ENCODE measurements around the gene SARDH. TPM values are rescaled to one million over a fixed set of nuclear protein-coding genes. Genes with fewer than 3 reads are reported as not detected.

SARDH gene
- total RNA-seq, 1 experiment from 2014 or later: 9.9 TPM

GRCh38 chr9:133642708-133643361, 95.3 kb downstream of the SARDH start:
- no TSS peak for BruUV-seq (replicated peaks)
- H3K27me3 ChIP-seq (ENCODE audit: insufficient read depth, low read depth): peaks cover 100% of the 10 kb centered on the region
- H2AFZ ChIP-seq: no peak overlapping the region

GRCh38 chr9:133641861-133642595, 96.1 kb downstream of the SARDH start:
- peaks cover 100% of the 10 kb centered on the region for H3K27me3 ChIP-seq (ENCODE audit: insufficient read depth, low read depth)
- H3K9me3 ChIP-seq (ENCODE audit: insufficient read depth, low read depth): no peaks in the 10 kb centered on the region
- TF ChIP-seq CTCF (conservative IDR thresholded peaks at IDR 0.05) (no peak), EZH2 (IDR thresholded peaks at IDR 0.05; ENCODE audit: low read depth) (no peak)
- intact Hi-C loops (cut with micrococcal nuclease; ENCODE audit: unreplicated experiment): no loop called here
- POLR2A ChIA-PET (ENCODE audit: unreplicated experiment): no interaction called here
- H2AFZ ChIP-seq: no peak overlapping the region
- H3F3A ChIP-seq (ENCODE audit: insufficient read depth, low read depth): no peaks in the 10 kb centered on the region
- H3K4me1 ChIP-seq (replicated peaks; ENCODE audit: insufficient read depth): no peaks in the 10 kb centered on the region
- no peak overlapping the region for H3K4me2 ChIP-seq
- no peaks in the 10 kb centered on the region for H3K36me3 ChIP-seq (ENCODE audit: low read depth)
- DNase-seq: no peak
- no peaks in the 10 kb centered on the region for H3K9me2 ChIP-seq (ENCODE audit: insufficient read depth)
- H3K4me3 ChIP-seq: no peak overlapping the region
- no peak overlapping the region for H3K27ac ChIP-seq
- CTCF ChIA-PET: no interaction called here
- no peaks in the 10 kb centered on the region for H3K79me2 ChIP-seq (ENCODE audit: low read depth)
- no peaks in the 10 kb centered on the region; the same call in 1 of the 2 replicates for H4K20me1 ChIP-seq (ENCODE audit: insufficient read depth)
- no TSS peak for BruUV-seq (replicated peaks)

More at GRCh38 chr9:133642708-133643361, 95.3 kb downstream of the SARDH start:
- Histone ChIP-seq H3K27ac (no peak overlapping the region), H3K36me3 (ENCODE audit: low read depth) (no peaks in the 10 kb centered on the region), H3K79me2 (ENCODE audit: low read depth) (no peaks in the 10 kb centered on the region), H3K4me1 (replicated peaks; ENCODE audit: insufficient read depth) (no peaks in the 10 kb centered on the region), H3K9me3 (ENCODE audit: insufficient read depth, low read depth) (no peaks in the 10 kb centered on the region), H3K4me2 (no peak overlapping the region), H4K20me1 (ENCODE audit: insufficient read depth) (no peaks in the 10 kb centered on the region; the same call in 1 of the 2 replicates), H3K4me3 (no peak overlapping the region), H3F3A (ENCODE audit: insufficient read depth, low read depth) (no peaks in the 10 kb centered on the region), H3K9me2 (ENCODE audit: insufficient read depth) (no peaks in the 10 kb centered on the region)
- DNase-seq: no peak
- TF ChIP-seq EZH2 (IDR thresholded peaks at IDR 0.05; ENCODE audit: low read depth) (no peak), CTCF (conservative IDR thresholded peaks at IDR 0.05) (no peak)
- intact Hi-C loops (cut with micrococcal nuclease; ENCODE audit: unreplicated experiment): no loop called here
- CTCF ChIA-PET: no interaction called here
- POLR2A ChIA-PET (ENCODE audit: unreplicated experiment): no interaction called here

- POLR2A ChIA-PET (ENCODE audit: unreplicated experiment): no interaction called here
- CTCF ChIA-PET: no interaction called here
- DNase-seq: no peak
- Histone ChIP-seq H3K79me2 (ENCODE audit: low read depth) (no peaks in the 10 kb centered on the region), H3K9me2 (ENCODE audit: insufficient read depth) (no peaks in the 10 kb centered on the region), H3K27me3 (ENCODE audit: insufficient read depth, low read depth) (peaks cover 100% of the 10 kb centered on the region), H3K4me1 (replicated peaks; ENCODE audit: insufficient read depth) (no peaks in the 10 kb centered on the region), H3K4me3 (no peak overlapping the region), H3F3A (ENCODE audit: insufficient read depth, low read depth) (no peaks in the 10 kb centered on the region), H3K9me3 (ENCODE audit: insufficient read depth, low read depth) (no peaks in the 10 kb centered on the region), H3K4me2 (no peak overlapping the region), H2AFZ (no peak overlapping the region), H3K27ac (no peak overlapping the region), H4K20me1 (ENCODE audit: insufficient read depth) (no peaks in the 10 kb centered on the region; the same call in 1 of the 2 replicates), H3K36me3 (ENCODE audit: low read depth) (no peaks in the 10 kb centered on the region)
- intact Hi-C loops (cut with micrococcal nuclease; ENCODE audit: unreplicated experiment): no loop called here
- no peak for TF ChIP-seq EZH2 (IDR thresholded peaks at IDR 0.05; ENCODE audit: low read depth)
- TF ChIP-seq CTCF (conservative IDR thresholded peaks at IDR 0.05): no peak
- no TSS peak for BruUV-seq (replicated peaks)
These were observed 96.8 kb downstream of the SARDH start for GRCh38 chr9:133641396-133641655.

Data from PC-9 (cell line).